IPS-11a (cell line): ENCODE results near the gene RPL21.
"Not testable (repeated sequence)": the region's sequence is repeated elsewhere in the genome, so short reads cannot be mapped to it uniquely, and the experiment has no call there.

Experiments used
- H3K4me3 ChIP-seq: one replicate; pipeline ENCODE4 v1.5.1; 2013; ENCODE audit warnings: low read depth, low read length, control low read depth

RPL21 gene

DNA sequence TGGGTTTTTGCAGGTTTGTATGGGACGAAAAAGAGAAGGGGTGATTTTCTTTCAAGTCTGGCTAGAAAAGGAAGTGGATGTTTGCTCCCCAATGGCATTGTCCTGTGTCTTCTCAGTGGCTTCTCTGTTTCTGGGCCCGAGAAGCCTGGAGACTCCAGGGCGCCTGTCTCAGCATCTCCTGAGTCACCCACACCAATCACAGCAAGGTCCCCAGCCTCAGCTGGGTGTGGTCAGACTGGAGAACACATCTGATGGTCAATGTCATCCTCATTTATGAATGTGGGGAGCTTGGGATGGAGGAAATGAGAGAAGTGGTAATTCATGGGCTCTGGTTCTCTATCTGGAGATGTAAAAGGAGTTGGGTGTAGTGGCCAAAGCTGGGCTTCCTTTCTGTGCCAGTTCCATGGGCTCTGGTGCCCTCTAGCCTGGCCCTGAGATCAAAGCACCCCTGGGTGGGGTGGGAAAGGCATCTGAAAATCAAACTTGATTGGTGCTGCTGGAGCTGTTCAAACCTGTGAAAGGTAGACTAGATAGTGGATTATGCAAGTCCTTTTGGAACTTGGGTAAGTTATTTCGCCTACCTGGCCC lies 32.6 kb downstream of the RPL21 start:
- no peak overlapping the region for H3K4me3 ChIP-seq

DNA sequence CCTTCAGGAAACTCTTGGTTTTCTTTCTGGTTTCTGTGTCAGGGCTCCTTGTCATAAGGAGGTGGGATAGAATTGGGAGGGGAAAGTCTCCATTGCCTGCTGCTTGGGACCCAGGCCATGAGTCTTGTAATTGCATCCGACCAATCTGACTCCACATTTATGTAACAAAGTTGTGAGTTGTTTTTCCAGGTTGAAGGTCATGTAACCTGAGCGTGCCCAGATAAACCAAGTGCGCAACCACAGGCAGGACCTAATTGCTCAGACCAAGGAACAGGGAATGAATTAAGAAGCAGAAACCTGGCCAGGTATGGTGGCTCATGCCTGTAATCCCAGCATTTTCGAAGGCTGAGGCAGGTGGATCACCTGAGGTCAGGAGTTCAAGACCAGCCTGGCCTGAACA lies 37.0 kb downstream of the RPL21 start:
- no peak overlapping the region for H3K4me3 ChIP-seq

DNA sequence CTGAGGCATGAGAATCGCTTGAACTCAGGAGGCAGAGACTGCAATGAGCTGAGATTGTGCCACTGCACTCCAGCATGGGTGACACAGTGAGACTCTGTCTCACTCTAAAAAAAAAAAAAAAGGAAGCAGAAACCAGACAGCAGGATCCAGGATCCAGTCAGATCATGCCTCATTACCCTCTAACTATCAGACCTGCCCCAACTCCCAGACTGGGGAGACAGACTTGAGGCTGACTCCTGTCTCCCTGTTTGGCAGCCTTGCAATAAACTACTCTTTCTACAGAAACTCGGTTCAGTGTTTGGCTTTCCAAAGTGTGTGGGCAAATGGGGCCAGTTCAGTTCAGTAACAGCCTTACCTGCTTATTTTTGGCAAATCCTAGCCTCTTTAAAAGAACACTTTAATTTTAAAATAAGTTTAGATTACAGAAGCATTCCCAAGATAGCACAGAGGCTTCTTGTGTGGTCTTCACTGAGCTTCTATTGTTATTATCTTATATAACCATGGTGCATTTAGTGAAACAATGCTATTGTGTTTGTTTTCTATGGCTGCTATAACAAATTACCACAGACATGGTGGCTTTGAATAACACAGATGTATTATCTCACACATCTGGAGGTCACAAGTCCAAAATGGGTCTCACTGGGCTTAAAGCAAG lies 37.8 kb downstream of the RPL21 start:
- no peak overlapping the region for H3K4me3 ChIP-seq

- no peak overlapping the region for H3K4me3 ChIP-seq
These were observed 39.4 kb downstream of the RPL21 start for GRCh38 chr13:27290715-27291114.

DNA sequence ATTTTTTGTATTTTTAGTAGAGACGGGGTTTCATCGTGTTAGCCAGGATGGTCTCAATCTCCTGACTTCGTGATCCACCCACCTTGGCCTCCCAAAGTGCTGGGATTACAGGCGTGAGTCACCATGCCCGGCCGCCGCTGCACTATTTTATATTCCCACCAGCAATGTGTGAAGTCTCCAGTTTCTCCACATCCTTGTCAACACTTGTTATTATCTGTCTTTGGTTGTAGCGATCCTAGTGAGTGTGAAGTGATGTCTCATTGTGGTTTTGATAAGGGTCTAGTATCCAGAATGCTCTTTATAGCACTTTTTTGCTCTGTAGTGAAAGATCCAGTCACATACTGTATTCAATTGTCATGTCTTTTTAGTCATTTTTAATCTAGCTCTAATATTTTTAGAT lies 40.6 kb downstream of the RPL21 start:
- H3K4me3 ChIP-seq = not testable (repeated sequence)

DNA sequence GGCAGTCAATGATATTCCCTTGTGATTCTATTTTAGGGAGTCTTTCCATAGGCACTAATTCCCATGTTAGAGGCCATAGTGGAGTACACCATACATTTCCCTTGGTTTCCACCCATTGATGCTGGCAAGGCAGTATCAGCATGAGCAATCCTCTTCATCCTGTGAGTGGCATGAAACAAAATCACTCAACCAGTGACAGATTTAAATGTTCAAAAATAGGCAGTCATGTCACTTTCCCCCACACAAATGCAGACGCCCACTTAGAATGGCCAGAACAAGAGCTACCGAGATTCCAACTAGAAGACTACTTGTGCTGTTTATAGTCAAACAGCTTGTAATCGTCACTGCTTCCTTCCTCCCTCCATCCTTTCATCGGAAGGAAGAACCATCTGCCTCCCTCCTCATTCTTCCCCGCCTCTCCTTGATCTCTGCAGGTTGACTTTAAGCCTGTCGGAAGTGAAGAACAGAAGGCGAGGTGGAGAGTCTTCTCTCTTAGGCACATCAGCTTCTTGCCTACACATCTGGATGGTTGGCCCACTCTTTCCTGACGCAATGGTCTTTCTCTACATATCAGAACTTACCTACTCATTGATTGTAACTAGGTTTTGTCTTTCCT lies 41.8 kb downstream of the RPL21 start:
- H3K4me3 ChIP-seq = no peak overlapping the region

DNA sequence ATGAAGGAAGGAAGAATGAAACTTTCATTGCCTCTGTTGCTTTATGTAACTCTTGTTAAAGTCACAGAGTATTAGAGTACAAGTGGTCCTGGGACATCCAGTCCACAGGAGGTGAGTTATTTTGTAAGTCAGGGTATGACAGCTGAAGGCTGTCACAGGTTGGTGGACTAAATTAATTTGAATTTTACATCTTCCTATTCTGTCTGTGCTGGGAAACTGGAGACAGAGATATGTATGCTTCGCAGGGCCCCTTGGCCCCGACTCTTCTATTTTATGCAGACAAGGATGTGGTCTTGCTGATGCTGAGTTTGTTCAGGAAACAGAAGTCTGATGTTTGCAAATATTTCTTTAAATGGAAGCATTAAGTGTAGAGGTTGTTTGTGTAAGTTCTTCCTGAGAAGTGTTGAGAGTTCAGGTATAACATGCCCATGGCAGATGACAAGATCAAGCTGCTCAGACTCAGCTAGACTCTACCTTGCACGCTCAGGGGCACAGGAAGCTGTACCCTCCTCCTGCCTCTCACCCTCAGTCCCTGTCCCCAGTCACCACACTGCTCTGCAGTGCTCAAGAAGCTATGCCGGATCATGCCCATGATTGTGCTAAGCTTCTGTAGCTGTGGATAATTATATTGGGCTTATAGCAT lies 42.6 kb downstream of the RPL21 start:
- H3K4me3 ChIP-seq = no peak overlapping the region

DNA sequence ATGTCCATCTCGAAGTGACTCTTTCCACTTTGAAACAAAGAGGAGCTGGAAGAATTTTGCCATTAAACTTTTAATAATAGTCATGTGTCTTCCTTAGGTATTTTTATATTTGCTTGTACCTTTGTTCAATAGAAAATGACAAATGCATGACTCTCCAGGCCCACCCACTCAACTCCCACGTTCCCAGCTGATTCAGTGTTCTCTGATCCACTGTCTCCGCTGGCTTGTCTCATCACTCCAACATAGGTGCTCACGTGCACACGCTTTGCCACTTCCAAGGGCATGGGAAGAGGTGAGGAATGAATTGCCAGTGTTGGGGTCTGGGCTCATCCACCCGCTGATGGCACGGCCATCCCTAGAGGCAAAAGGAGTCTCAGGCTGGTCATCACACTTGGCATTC lies 43.7 kb downstream of the RPL21 start:
- no peak overlapping the region for H3K4me3 ChIP-seq

GRCh38 chr13:27295660-27296059 lies 44.3 kb downstream of the RPL21 start:
- H3K4me3 ChIP-seq = no peak overlapping the region

- H3K4me3 ChIP-seq = no peak overlapping the region
These were observed 45.1 kb downstream of the RPL21 start for GRCh38 chr13:27296496-27296895.

- no peak overlapping the region for H3K4me3 ChIP-seq
These were observed 47.5 kb downstream of the RPL21 start for GRCh38 chr13:27298849-27299248.

DNA sequence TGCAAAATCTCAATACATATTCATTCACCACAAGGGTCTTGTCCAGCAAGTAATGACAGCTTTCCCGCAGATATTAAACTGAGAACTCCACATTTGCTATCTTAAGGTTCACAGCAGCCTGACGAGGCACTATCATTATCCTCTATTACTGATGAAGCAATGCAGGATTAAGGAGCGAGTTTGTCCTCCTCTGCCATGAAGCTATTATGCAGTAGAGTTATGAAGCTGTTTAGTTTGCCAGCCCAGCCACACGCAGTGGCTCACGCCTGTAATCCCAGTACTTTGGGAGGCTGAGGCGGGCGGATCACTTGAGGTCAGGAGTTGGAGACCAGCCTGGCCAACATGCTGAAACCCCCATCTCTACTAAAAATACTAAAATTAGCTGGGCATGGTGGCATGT lies 49.0 kb downstream of the RPL21 start:
- not testable (repeated sequence) for H3K4me3 ChIP-seq

DNA sequence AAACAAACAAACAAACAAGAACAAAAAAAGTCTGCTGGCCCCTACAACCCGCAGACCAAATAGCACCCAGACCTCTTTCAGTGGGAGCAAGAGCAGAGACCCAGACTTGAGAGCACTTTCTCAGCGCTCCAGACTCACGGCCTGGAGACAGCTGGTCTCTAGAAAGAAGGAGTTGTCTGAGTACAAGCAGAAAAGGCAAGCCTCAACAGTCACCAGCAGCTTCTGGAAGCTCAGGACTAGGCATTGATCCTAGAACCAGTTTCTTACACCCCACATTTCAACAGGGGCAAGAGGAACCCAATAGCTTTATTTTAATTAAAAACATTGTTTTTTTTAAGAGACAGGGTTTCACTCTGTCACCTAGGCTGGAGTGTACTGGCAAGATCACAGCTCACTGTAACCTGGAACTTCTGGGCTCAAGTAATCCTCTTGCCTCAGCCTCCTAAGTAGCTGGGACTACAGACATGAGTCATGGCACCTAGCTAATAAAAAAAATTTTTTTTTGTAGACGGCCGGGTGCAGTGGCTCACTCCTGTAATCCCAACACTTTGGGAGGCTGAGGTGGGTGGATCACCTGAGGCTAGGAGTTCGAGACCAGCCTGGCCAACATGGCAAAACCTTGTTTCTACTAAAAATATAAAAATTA lies 49.7 kb downstream of the RPL21 start:
- no peak overlapping the region for H3K4me3 ChIP-seq

DNA sequence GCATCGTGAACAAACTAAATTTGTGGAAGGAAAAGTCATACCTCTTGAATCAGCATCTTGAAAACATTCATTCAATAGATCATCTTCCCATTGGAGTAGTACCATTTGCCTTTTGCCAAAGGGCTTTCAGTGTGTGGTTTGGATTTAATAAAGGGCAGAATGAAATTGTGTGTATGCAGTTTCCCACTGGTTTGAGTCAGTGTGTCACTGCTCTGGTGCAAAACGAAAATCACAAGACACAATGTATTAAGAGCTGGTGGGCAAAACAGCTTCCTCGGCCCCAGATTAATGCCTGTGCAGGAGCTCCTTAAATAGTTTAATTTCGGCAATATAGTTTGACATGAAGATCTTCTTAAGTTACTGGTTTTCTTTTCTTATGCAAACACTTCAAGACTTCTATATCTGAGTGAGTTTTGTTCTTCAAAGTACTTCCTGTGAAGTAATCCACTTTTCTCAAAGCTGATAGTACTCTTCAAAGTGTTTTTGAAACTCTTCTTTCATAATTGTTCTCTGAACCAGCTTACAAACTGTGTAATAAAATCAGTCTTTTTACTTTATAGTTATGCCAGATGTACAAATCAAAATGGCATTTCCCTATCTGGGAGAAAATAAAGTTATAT lies 51.4 kb downstream of the RPL21 start:
- no peak overlapping the region for H3K4me3 ChIP-seq

DNA sequence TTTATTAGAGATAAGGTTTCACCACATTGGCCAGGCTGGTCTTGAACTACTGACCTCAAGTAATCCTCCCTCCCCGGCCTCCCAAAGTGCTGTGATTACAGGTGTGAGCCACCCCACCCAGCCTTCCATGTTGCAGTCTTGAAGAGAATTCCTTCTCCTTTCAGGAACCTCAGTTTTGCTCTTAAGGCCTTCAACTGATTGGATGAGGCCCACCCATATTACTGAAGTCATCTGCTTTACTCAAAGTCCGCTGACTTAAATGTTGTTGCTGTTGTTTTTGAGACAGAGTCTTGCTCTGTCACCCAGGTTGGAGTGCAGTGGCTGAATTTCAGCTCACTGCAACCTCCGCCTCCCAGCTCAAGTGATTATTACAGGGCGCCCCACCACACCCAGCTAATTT lies 52.7 kb downstream of the RPL21 start:
- no peak overlapping the region for H3K4me3 ChIP-seq

- no peak overlapping the region for H3K4me3 ChIP-seq
These were observed 53.3 kb downstream of the RPL21 start for GRCh38 chr13:27304611-27305010.
